Stimulated activated memory B cell treated with anti-CD40 and anti-IgM and Interleukin-4, amounts not matched to agents 10 μg/mL and 1 μg/mL and 100 μg/mL, for 72 hours (primary cell): ENCODE measurements around the gene CHIC2.

Experiments used
- ATAC-seq: fragments of 150-1000 bp; cut with Tn5 transposase; 2 replicates; pipeline ENCODE4 v1.10.0; 2021
- H3K27ac Mint-ChIP-seq: one replicate; pipeline ENCODE4 v1.8.0; 2022; ENCODE audit warnings: mild to moderate bottlenecking, mixed read lengths
- H3K27me3 Mint-ChIP-seq: one replicate; pipeline ENCODE4 v1.8.0; 2022; ENCODE audit warnings: mixed read lengths
- H3K36me3 Mint-ChIP-seq: one replicate; pipeline ENCODE4 v1.8.0; 2022; ENCODE audit warnings: mixed read lengths
- H3K4me1 Mint-ChIP-seq: one replicate; pipeline ENCODE4 v1.8.0; 2022; ENCODE audit warnings: mixed read lengths
- H3K4me3 Mint-ChIP-seq: one replicate; pipeline ENCODE4 v1.8.0; 2022; ENCODE audit warnings: mild to moderate bottlenecking, moderate library complexity, mixed read lengths
- H3K9me3 Mint-ChIP-seq: one replicate; pipeline ENCODE4 v1.8.0; 2022; ENCODE audit warnings: mixed read lengths

Gene CHIC2

DNA sequence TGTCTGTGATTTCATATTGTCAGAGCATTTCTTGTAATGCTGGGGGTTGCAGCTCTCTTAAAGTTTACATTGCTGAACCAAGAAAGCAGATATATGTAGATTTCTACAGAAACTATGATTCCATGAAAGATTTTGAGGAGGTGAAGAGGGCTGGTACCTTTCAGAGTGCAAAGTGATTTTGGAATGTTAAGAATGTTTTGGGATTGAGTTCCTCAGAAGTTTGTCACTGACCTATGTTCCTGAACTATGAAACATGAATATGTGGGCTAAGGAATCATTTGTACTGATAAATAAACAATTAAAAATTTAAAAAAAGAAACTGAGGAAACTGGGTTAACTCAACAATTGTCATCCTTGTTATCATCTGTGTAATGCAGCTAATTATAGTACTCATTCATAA is 12.3 kb upstream of the CHIC2 start:
- no peak overlapping the region for H3K4me3 Mint-ChIP-seq
- H3K4me1 Mint-ChIP-seq = no peaks in the 10 kb centered on the region
- no peak overlapping the region for H3K27ac Mint-ChIP-seq
- H3K9me3 Mint-ChIP-seq = no peaks in the 10 kb centered on the region
- no peaks in the 10 kb centered on the region for H3K36me3 Mint-ChIP-seq
- H3K27me3 Mint-ChIP-seq = no peaks in the 10 kb centered on the region
- ATAC-seq = no peak

- no peak overlapping the region for H3K27ac Mint-ChIP-seq
- H3K27me3 Mint-ChIP-seq = no peaks in the 10 kb centered on the region
- H3K9me3 Mint-ChIP-seq = no peaks in the 10 kb centered on the region
- no peak overlapping the region for H3K4me3 Mint-ChIP-seq
- no peak for ATAC-seq
- no peaks in the 10 kb centered on the region for H3K36me3 Mint-ChIP-seq
- H3K4me1 Mint-ChIP-seq = no peaks in the 10 kb centered on the region
These were observed 10.0 kb upstream of the CHIC2 start for GRCh38 chr4:54074381-54074780.

DNA sequence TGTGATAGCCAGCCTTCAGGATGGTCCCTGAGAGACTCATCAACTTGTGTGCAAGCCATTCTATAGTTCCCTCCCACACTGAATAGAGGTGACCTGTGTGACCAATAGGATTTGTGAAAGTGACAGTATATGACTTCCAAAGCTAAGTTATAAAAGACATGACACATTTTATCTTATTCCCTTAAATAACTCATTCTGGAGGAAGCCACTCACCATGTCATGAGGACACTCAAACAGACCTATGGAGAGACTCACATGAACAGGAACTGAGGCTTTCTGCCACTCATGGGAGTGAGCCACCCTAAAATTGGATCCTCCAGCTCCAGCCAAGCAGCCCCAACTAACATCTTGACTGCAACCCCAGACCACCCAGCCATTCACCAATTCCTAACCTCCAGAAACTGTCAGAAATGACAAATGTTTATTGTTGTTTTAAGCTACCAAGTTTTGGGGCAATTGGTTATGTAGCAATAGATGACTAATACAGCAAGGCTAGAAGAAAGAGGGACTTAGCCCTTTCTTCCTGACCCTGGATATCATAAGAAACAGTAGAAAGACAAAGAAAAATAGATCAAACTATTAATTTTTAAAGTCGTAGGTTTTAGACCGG is 9.0 kb upstream of the CHIC2 start:
- ATAC-seq = no peak
- H3K9me3 Mint-ChIP-seq = no peaks in the 10 kb centered on the region
- H3K4me1 Mint-ChIP-seq = no peaks in the 10 kb centered on the region
- no peak overlapping the region for H3K4me3 Mint-ChIP-seq
- H3K27me3 Mint-ChIP-seq = no peaks in the 10 kb centered on the region
- no peaks in the 10 kb centered on the region for H3K36me3 Mint-ChIP-seq
- no peak overlapping the region for H3K27ac Mint-ChIP-seq

- Mint-ChIP-seq H3K4me3 (no peak overlapping the region), H3K36me3 (no peaks in the 10 kb centered on the region), H3K27me3 (no peaks in the 10 kb centered on the region), H3K4me1 (peaks cover 25% of the 10 kb centered on the region), H3K27ac (no peak overlapping the region), H3K9me3 (no peaks in the 10 kb centered on the region)
- ATAC-seq = no peak
These were observed 2.8 kb upstream of the CHIC2 start for GRCh38 chr4:54067166-54067565.

GRCh38 chr4:54066718-54067129 is 2.3 kb upstream of the CHIC2 start:
- no peak for ATAC-seq
- Mint-ChIP-seq H3K27ac (no peak overlapping the region), H3K4me1 (peaks cover 29% of the 10 kb centered on the region), H3K4me3 (no peak overlapping the region), H3K27me3 (no peaks in the 10 kb centered on the region), H3K36me3 (no peaks in the 10 kb centered on the region), H3K9me3 (no peaks in the 10 kb centered on the region)

- ATAC-seq = no peak
- H3K4me3 Mint-ChIP-seq = no peak overlapping the region
- H3K36me3 Mint-ChIP-seq = no peaks in the 10 kb centered on the region
- no peaks in the 10 kb centered on the region for H3K27me3 Mint-ChIP-seq
- H3K27ac Mint-ChIP-seq = no peak overlapping the region
- H3K9me3 Mint-ChIP-seq = no peaks in the 10 kb centered on the region
- peaks cover 36% of the 10 kb centered on the region for H3K4me1 Mint-ChIP-seq
These were observed 1.6 kb upstream of the CHIC2 start for GRCh38 chr4:54066088-54066415.

GRCh38 chr4:54065282-54066087 is 1.1 kb upstream of the CHIC2 start:
- peaks cover 37% of the 10 kb centered on the region for H3K4me1 Mint-ChIP-seq
- H3K27me3 Mint-ChIP-seq = no peaks in the 10 kb centered on the region
- H3K4me3 Mint-ChIP-seq = peak overlapping the region; percentile 90

DNA sequence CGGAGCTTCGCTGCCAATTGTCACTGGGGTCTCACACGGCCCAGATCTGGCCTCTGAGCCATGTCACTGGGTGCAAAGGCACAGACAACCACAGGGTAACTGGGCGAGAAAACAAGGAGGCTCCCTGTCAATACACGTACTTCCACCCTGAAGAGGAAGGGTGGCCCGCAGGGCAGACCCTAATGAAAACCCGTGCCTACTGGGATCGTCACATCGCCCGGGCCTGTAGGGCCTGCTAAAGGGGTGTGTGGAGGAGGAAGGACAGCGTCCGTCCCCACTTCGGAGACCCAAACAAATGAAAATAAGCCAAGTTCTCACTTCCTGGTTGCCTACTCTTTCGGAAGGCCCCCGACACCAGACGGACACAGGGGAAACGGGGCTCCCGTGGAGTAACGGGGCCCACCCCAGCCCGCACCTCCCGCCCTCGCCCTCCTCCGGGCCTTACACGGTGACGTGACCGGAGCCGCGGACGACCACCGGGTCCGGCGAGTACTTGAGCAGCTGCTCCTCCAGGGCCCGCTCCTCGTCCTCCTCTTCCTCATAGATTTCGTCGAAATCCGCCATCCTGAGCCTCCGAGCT is 578 bp downstream of the CHIC2 start:
- Mint-ChIP-seq H3K36me3 (peaks cover 6% of the 10 kb centered on the region), H3K27ac (peak overlapping the region; percentile 96), H3K9me3 (no peaks in the 10 kb centered on the region), H3K4me1 (peaks cover 47% of the 10 kb centered on the region), H3K4me3 (peak overlapping the region; percentile 90), H3K27me3 (no peaks in the 10 kb centered on the region)
- ATAC-seq = peak; percentile 56

More at GRCh38 chr4:54065282-54066087, 1.1 kb upstream of the CHIC2 start:
- H3K27ac Mint-ChIP-seq = peak overlapping the region; percentile 96
- no peaks in the 10 kb centered on the region for H3K9me3 Mint-ChIP-seq
- no peak for ATAC-seq
- H3K36me3 Mint-ChIP-seq = no peaks in the 10 kb centered on the region

DNA sequence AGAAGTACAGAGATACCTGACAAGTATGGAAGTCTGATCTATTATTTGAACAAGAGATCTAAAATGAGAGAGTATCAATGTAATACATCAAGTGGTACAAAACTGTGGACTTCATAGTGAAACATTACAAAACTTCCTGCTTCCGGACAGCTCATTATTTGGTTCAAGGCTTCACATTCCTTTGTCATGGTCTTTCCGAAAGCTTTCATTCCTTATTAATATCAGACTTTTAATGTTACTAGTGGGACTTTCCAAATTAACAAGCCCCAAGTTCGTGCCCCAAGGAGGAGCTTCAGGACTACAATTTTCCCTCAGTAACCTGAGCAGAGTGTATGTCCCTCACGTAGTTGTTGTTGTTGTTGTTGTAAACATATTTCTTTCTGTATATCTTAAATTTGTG is 1.2 kb downstream of the CHIC2 start:
- peaks cover 53% of the 10 kb centered on the region for H3K4me1 Mint-ChIP-seq
- peak overlapping the region; percentile 90 for H3K4me3 Mint-ChIP-seq
- no peak for ATAC-seq
- H3K27ac Mint-ChIP-seq = peak overlapping the region; percentile 96
- no peaks in the 10 kb centered on the region for H3K27me3 Mint-ChIP-seq
- no peaks in the 10 kb centered on the region for H3K9me3 Mint-ChIP-seq
- peaks cover 6% of the 10 kb centered on the region for H3K36me3 Mint-ChIP-seq

GRCh38 chr4:54062392-54062791 is 2.0 kb downstream of the CHIC2 start:
- H3K4me3 Mint-ChIP-seq = peak overlapping the region; percentile 90
- no peaks in the 10 kb centered on the region for H3K27me3 Mint-ChIP-seq
- peaks cover 6% of the 10 kb centered on the region for H3K36me3 Mint-ChIP-seq
- peaks cover 62% of the 10 kb centered on the region for H3K4me1 Mint-ChIP-seq
- ATAC-seq = no peak
- no peaks in the 10 kb centered on the region for H3K9me3 Mint-ChIP-seq
- H3K27ac Mint-ChIP-seq = no peak overlapping the region

- H3K36me3 Mint-ChIP-seq = peaks cover 6% of the 10 kb centered on the region
- H3K4me3 Mint-ChIP-seq = no peak overlapping the region
- no peaks in the 10 kb centered on the region for H3K9me3 Mint-ChIP-seq
- H3K27me3 Mint-ChIP-seq = no peaks in the 10 kb centered on the region
- no peak for ATAC-seq
- H3K27ac Mint-ChIP-seq = no peak overlapping the region
- peaks cover 67% of the 10 kb centered on the region for H3K4me1 Mint-ChIP-seq
These were observed 2.5 kb downstream of the CHIC2 start for GRCh38 chr4:54061873-54062272.

- peaks cover 6% of the 10 kb centered on the region for H3K36me3 Mint-ChIP-seq
- ATAC-seq = no peak
- no peaks in the 10 kb centered on the region for H3K9me3 Mint-ChIP-seq
- H3K4me1 Mint-ChIP-seq = peaks cover 73% of the 10 kb centered on the region
- H3K4me3 Mint-ChIP-seq = no peak overlapping the region
- H3K27ac Mint-ChIP-seq = no peak overlapping the region
- no peaks in the 10 kb centered on the region for H3K27me3 Mint-ChIP-seq
These were observed 3.3 kb downstream of the CHIC2 start for GRCh38 chr4:54061067-54061466.

GRCh38 chr4:54060116-54060515 is 4.3 kb downstream of the CHIC2 start:
- H3K4me3 Mint-ChIP-seq = no peak overlapping the region
- H3K27me3 Mint-ChIP-seq = no peaks in the 10 kb centered on the region
- no peak for ATAC-seq
- peaks cover 6% of the 10 kb centered on the region for H3K36me3 Mint-ChIP-seq
- no peaks in the 10 kb centered on the region for H3K9me3 Mint-ChIP-seq
- H3K27ac Mint-ChIP-seq = no peak overlapping the region
- peaks cover 73% of the 10 kb centered on the region for H3K4me1 Mint-ChIP-seq

DNA sequence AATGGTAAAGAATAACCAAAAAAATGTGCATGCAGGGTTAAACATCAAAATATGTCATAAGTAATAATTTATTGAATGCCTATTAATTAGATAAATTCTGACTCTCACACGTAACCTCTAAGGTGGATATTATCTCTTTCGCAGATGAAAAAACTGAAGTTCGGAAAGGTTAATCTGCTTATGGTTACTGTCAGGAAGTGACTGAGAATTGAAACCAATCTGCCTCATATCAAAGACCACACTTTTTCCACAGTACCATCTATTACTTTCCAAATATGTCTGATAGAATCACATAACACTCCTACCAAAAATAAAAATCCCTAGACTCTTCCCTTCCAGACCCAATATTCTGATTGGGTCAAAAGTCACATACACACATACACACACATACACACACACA is 6.2 kb downstream of the CHIC2 start:
- Mint-ChIP-seq H3K27me3 (no peaks in the 10 kb centered on the region), H3K36me3 (peaks cover 6% of the 10 kb centered on the region), H3K27ac (no peak overlapping the region), H3K4me1 (peaks cover 75% of the 10 kb centered on the region), H3K9me3 (no peaks in the 10 kb centered on the region), H3K4me3 (peak overlapping the region; percentile 17)
- no peak for ATAC-seq

GRCh38 chr4:54056360-54056759 is 8.0 kb downstream of the CHIC2 start:
- no peaks in the 10 kb centered on the region for H3K9me3 Mint-ChIP-seq
- no peak for ATAC-seq
- no peak overlapping the region for H3K27ac Mint-ChIP-seq
- peaks cover 64% of the 10 kb centered on the region for H3K4me1 Mint-ChIP-seq
- no peak overlapping the region for H3K4me3 Mint-ChIP-seq
- peaks cover 6% of the 10 kb centered on the region for H3K36me3 Mint-ChIP-seq
- H3K27me3 Mint-ChIP-seq = no peaks in the 10 kb centered on the region

GRCh38 chr4:54055494-54055893 is 8.9 kb downstream of the CHIC2 start:
- no peak overlapping the region for H3K27ac Mint-ChIP-seq
- H3K9me3 Mint-ChIP-seq = no peaks in the 10 kb centered on the region
- no peak for ATAC-seq
- H3K27me3 Mint-ChIP-seq = no peaks in the 10 kb centered on the region
- no peak overlapping the region for H3K4me3 Mint-ChIP-seq
- H3K36me3 Mint-ChIP-seq = peaks cover 6% of the 10 kb centered on the region
- H3K4me1 Mint-ChIP-seq = peaks cover 68% of the 10 kb centered on the region
